RCC 7860 (cell line): Measurements from ENCODE around the gene OTUB2.

Experiments used
- DNase-seq: peaks from one replicate; pipeline ENCODE4 v3.0.0-alpha.2; 2015; ENCODE audit warnings: low spot score
- FAIRE-seq: peaks from 2 replicates; lab custom pipeline; 2012; peaks lifted over from hg19 to GRCh38; lab: Jason Lieb, UNC

Gene OTUB2

GRCh38 chr14:94038921-94039629, 12.9 kb downstream of the OTUB2 start:
- DNase-seq, result no peak
- FAIRE-seq, result no peak

- no peak for FAIRE-seq
These were observed 14.1 kb downstream of the OTUB2 start for GRCh38 chr14:94040247-94040646.

GRCh38 chr14:94040796-94041195, 14.7 kb downstream of the OTUB2 start:
- FAIRE-seq (no peak), DNase-seq (no peak)

More at GRCh38 chr14:94040247-94040646, 14.1 kb downstream of the OTUB2 start:
- DNase-seq, result no peak

GRCh38 chr14:94041551-94042346, 15.6 kb downstream of the OTUB2 start:
- DNase-seq (no peak), FAIRE-seq (no peak)

GRCh38 chr14:94042433-94043091, 16.4 kb downstream of the OTUB2 start:
- no peak for DNase-seq
- no peak for FAIRE-seq

- FAIRE-seq (no peak), DNase-seq (no peak)
These were observed 17.1 kb downstream of the OTUB2 start for GRCh38 chr14:94043111-94043755.

GRCh38 chr14:94043756-94044475, 17.8 kb downstream of the OTUB2 start:
- FAIRE-seq (no peak), DNase-seq (no peak)

GRCh38 chr14:94044476-94045091, 18.4 kb downstream of the OTUB2 start:
- DNase-seq, result no peak
- FAIRE-seq, result no peak

- no peak for DNase-seq
- no peak for FAIRE-seq
These were observed 19.0 kb downstream of the OTUB2 start for GRCh38 chr14:94045101-94045500.

- no peak for FAIRE-seq
- DNase-seq, result no peak
These were observed 19.6 kb downstream of the OTUB2 start for GRCh38 chr14:94045563-94046345.

GRCh38 chr14:94046696-94047250, 20.6 kb downstream of the OTUB2 start:
- no peak for DNase-seq
- FAIRE-seq, result no peak

GRCh38 chr14:94047581-94047980, 21.4 kb downstream of the OTUB2 start:
- FAIRE-seq (no peak), DNase-seq (no peak)

- FAIRE-seq, result no peak
These were observed 22.8 kb downstream of the OTUB2 start for GRCh38 chr14:94048691-94049624.

GRCh38 chr14:94049625-94050023, 23.5 kb downstream of the OTUB2 start:
- no peak for FAIRE-seq
- DNase-seq, result no peak

More at GRCh38 chr14:94048691-94049624, 22.8 kb downstream of the OTUB2 start:
- no peak for DNase-seq

GRCh38 chr14:94050231-94050880, 24.2 kb downstream of the OTUB2 start:
- FAIRE-seq (no peak), DNase-seq (no peak)

- peak; percentile 8 for DNase-seq
- FAIRE-seq, result no peak
These were observed 25.0 kb downstream of the OTUB2 start for GRCh38 chr14:94051115-94051514.

- FAIRE-seq, result no peak
- DNase-seq, result no peak
These were observed 25.6 kb downstream of the OTUB2 start for GRCh38 chr14:94051779-94052178.
